K562 (cell line): Measurements from ENCODE around the gene CYP4V2. TPM values are rescaled to one million over a fixed set of nuclear protein-coding genes. Genes with fewer than 3 reads are reported as not detected.

ENCODE experiments used
- ARHGAP35 ChIP-seq: fragments of 450-650 bp; IDR thresholded peaks from 2 replicates; pipeline ENCODE4 v1.6.1; 2018; ENCODE audit not compliant: partially characterized antibody
- CBX1 ChIP-seq: sonication (generic); IDR thresholded peaks from 2 replicates; pipeline ENCODE4 v1.6.1; 2016; ENCODE audit warnings: antibody characterized with exemption, low read depth, mild to moderate bottlenecking
- FOS ChIP-seq: IDR thresholded peaks from 3 replicates; pipeline ENCODE4 v1.6.1; 2011; ENCODE audit not compliant: insufficient read length; ENCODE audit errors: extremely low read depth
- NCOA4 ChIP-seq: fragments of 450-650 bp; IDR thresholded peaks from 2 replicates; pipeline ENCODE4 v1.6.1; 2018; ENCODE audit warnings: mild to moderate bottlenecking; ENCODE audit not compliant: partially characterized antibody
- RBM25 ChIP-seq: fragments of 200-400 bp; formaldehyde crosslinking; IDR thresholded peaks from 2 replicates; pipeline ENCODE4 v1.6.1; 2018; ENCODE audit warnings: low read length, low read depth, moderate library complexity; ENCODE audit not compliant: severe bottlenecking
- WHSC1 ChIP-seq: IDR thresholded peaks from one replicate; pipeline ENCODE4 v1.6.1; 2012; ENCODE audit warnings: low read length, control low read depth, inconsistent platforms
- polyA plus RNA-seq, 8 experiments: library from polyadenylated mRNA; depleted of rRNA in 4 of 8; stranded (reverse) in 5 of 8; unstranded in 3 of 8; fragments of >200 nt; fragmentation: Nextera tagmentation in 2 of 8; fragmentation: Illumina TruSeq in 1 of 8; extraction: Ambion mirVana in 2 of 8; extraction: Trizol in 1 of 8; gene quantifications; 2 replicates each; pipeline versions ENCODE4 v1.2.1 to v1.2.3, GENCODE V29; 2011 to 2014; ENCODE audit warnings: inconsistent platforms in 1 of 8, missing spikeins in 1 of 8
- total RNA-seq, 7 experiments: library from RNA; depleted of rRNA in 6 of 7; stranded (reverse); fragments of >200 nt in 6 of 7; fragmentation: Illumina TruSeq in 2 of 7; extraction: Trizol in 2 of 7; gene quantifications; 2 replicates each; pipeline versions ENCODE4 v1.2.1 to v1.2.3, GENCODE V29; 2011 to 2021; ENCODE audit warnings: low replicate concordance in 1 of 7
- TF ChIP-seq, protein P1 (sequence below): IDR thresholded peaks from 3 replicates; pipeline ENCODE4 v1.6.1; 2011; ENCODE audit warnings: borderline replicate concordance, mild to moderate bottlenecking, moderate library complexity; ENCODE audit not compliant: insufficient read length; ENCODE audit errors: extremely low read depth
- TF ChIP-seq, protein P2 (sequence below): fragments of 250-450 bp; sonication (Bioruptor Pico); IDR thresholded peaks from 2 replicates; pipeline ENCODE4 v1.5.0; 2020; ENCODE audit warnings: mild to moderate bottlenecking, borderline replicate concordance
- TF ChIP-seq, protein P3 (sequence below): fragments of 250-450 bp; sonication (Bioruptor Pico); IDR thresholded peaks from 2 replicates; pipeline ENCODE4 v1.5.0; 2021
- TF ChIP-seq, protein P4 (sequence below): sonication (generic); formaldehyde crosslinking; IDR thresholded peaks from 2 replicates; pipeline ENCODE4 v1.9.0; 2022; ENCODE audit warnings: mild to moderate bottlenecking, missing genetic modification reagents

CYP4V2 gene
- total and polyA plus RNA-seq, 9 of the 15 experiments (the other 6 are each of a cell fraction or from before 2014, with no cell fraction given): 1.1 to 8.3 (median 3.9) TPM

DNA sequence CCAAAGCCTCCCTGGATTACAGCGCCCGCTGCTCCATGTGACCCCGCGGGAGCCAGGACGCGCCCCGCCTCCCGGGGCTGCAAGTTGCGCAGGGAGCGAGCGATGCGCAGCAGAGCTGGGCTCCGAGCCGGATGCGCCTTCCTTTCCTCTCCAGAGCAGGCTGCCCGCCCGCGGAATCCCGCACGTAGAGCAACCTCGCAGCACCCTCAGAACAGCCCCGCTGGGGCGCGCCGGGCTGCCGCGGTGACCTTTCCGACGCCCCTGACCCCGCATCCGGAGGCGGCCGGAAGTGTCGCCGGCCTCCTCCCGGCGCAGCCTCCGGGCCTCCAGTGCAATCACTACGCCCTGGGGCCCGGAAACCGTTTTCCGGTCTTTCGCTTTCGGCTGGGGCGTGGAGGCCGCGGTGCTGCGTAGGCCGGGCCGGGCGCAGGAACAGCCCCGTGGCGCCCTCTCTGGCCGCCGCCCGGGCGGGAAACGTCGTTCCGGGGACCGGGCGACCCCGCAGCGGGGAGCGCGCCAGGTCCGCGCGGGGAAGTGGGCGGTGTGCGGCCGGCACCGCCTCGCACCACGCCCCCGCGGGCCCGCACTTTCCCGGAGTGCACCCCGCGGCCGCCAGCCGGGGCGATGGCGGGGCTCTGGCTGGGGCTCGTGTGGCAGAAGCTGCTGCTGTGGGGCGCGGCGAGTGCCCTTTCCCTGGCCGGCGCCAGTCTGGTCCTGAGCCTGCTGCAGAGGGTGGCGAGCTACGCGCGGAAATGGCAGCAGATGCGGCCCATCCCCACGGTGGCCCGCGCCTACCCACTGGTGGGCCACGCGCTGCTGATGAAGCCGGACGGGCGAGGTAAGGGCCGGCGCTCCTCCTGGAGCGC lies at the start of gene CYP4V2 (continued):
- TF ChIP-seq, protein P1, sequence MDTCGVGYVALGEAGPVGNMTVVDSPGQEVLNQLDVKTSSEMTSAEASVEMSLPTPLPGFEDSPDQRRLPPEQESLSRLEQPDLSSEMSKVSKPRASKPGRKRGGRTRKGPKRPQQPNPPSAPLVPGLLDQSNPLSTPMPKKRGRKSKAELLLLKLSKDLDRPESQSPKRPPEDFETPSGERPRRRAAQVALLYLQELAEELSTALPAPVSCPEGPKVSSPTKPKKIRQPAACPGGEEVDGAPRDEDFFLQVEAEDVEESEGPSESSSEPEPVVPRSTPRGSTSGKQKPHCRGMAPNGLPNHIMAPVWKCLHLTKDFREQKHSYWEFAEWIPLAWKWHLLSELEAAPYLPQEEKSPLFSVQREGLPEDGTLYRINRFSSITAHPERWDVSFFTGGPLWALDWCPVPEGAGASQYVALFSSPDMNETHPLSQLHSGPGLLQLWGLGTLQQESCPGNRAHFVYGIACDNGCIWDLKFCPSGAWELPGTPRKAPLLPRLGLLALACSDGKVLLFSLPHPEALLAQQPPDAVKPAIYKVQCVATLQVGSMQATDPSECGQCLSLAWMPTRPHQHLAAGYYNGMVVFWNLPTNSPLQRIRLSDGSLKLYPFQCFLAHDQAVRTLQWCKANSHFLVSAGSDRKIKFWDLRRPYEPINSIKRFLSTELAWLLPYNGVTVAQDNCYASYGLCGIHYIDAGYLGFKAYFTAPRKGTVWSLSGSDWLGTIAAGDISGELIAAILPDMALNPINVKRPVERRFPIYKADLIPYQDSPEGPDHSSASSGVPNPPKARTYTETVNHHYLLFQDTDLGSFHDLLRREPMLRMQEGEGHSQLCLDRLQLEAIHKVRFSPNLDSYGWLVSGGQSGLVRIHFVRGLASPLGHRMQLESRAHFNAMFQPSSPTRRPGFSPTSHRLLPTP: no peak
- TF ChIP-seq FOS: no peak
- no peak for TF ChIP-seq NCOA4
- TF ChIP-seq, protein P2, sequence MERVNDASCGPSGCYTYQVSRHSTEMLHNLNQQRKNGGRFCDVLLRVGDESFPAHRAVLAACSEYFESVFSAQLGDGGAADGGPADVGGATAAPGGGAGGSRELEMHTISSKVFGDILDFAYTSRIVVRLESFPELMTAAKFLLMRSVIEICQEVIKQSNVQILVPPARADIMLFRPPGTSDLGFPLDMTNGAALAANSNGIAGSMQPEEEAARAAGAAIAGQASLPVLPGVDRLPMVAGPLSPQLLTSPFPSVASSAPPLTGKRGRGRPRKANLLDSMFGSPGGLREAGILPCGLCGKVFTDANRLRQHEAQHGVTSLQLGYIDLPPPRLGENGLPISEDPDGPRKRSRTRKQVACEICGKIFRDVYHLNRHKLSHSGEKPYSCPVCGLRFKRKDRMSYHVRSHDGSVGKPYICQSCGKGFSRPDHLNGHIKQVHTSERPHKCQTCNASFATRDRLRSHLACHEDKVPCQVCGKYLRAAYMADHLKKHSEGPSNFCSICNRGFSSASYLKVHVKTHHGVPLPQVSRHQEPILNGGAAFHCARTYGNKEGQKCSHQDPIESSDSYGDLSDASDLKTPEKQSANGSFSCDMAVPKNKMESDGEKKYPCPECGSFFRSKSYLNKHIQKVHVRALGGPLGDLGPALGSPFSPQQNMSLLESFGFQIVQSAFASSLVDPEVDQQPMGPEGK (CRISPR knock-in tag): no peak
- no peak; the same call in 1 of the 2 replicates for TF ChIP-seq CBX1
- TF ChIP-seq WHSC1: no peak
- TF ChIP-seq, protein P3, sequence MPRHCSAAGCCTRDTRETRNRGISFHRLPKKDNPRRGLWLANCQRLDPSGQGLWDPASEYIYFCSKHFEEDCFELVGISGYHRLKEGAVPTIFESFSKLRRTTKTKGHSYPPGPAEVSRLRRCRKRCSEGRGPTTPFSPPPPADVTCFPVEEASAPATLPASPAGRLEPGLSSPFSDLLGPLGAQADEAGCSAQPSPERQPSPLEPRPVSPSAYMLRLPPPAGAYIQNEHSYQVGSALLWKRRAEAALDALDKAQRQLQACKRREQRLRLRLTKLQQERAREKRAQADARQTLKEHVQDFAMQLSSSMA: 0 out of 2 replicates have a peak, but pooled peaks have one; percentile 16
- peak; percentile 99 for TF ChIP-seq RBM25
- no peak for TF ChIP-seq ARHGAP35
- TF ChIP-seq, protein P4, sequence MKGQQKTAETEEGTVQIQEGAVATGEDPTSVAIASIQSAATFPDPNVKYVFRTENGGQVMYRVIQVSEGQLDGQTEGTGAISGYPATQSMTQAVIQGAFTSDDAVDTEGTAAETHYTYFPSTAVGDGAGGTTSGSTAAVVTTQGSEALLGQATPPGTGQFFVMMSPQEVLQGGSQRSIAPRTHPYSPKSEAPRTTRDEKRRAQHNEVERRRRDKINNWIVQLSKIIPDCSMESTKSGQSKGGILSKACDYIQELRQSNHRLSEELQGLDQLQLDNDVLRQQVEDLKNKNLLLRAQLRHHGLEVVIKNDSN (CRISPR knock-in tag): peak; percentile 93
